D721Med (cell line): Measurements from ENCODE around the gene ADIRF.
"Not testable (repeated sequence)": the region's sequence is repeated elsewhere in the genome, so short reads cannot be mapped to it uniquely, and the experiment has no call there.

Experiments used
- DNase-seq: peaks from one replicate; pipeline ENCODE4 v3.0.0; 2011; ENCODE audit warnings: low spot score; ENCODE audit not compliant: insufficient read length
- FAIRE-seq: peaks from 2 replicates; lab custom pipeline; 2011; peaks lifted over from hg19 to GRCh38; lab: Jason Lieb, UNC
- CTCF ChIP-seq: IDR thresholded peaks from 2 replicates; pipeline ENCODE4 v1.5.1; 2012; ENCODE audit warnings: mild to moderate bottlenecking, control low read depth; ENCODE audit not compliant: insufficient read depth; ENCODE audit errors: missing control alignments

Gene ADIRF

GRCh38 chr10:86946213-86947155 is 21.8 kb upstream of the ADIRF start:
- no peak for FAIRE-seq
- TF ChIP-seq CTCF, result no peak
- no peak for DNase-seq

- not testable (repeated sequence) for FAIRE-seq, DNase-seq
Measured at GRCh38 chr10:86947806-86948205, 20.5 kb upstream of the ADIRF start.

GRCh38 chr10:86950349-86950748 is 17.9 kb upstream of the ADIRF start:
- FAIRE-seq (no peak), DNase-seq (no peak)
- no peak for TF ChIP-seq CTCF

- DNase-seq (no peak), FAIRE-seq (no peak)
- TF ChIP-seq CTCF, result no peak
Measured at GRCh38 chr10:86951184-86951761, 17.0 kb upstream of the ADIRF start.

GRCh38 chr10:86952106-86952505 is 16.2 kb upstream of the ADIRF start:
- DNase-seq (no peak), FAIRE-seq (no peak)
- TF ChIP-seq CTCF, result no peak

GRCh38 chr10:86952697-86953096 is 15.6 kb upstream of the ADIRF start:
- not testable (repeated sequence) for FAIRE-seq, DNase-seq

GRCh38 chr10:86953747-86954680 is 14.3 kb upstream of the ADIRF start:
- TF ChIP-seq CTCF, result no peak
- no peak for FAIRE-seq
- no peak for DNase-seq
